Adipose tissue (tissue), 3 donors: ENCODE measurements around the gene SPRR2G. TPM values are rescaled to one million over a fixed set of nuclear protein-coding genes. Genes with fewer than 3 reads are reported as not detected.
"Not testable (repeated sequence)": the region's sequence is repeated elsewhere in the genome, so short reads cannot be mapped to it uniquely, and the experiment has no call there.

Experiments
- H3K27ac ChIP-seq: one replicate; pipeline ENCODE4 v1.5.1; 2013; ENCODE audit warnings: low read depth, low read length
- WGBS, 3 donors: extraction: QIAGEN DNeasy Blood & Tissue Kit; methylation state at CpG; one replicate each; pipeline ENCODE4 v1.1.7; 2013; 5-methylcytosine and 5-hydroxymethylcytosine counted together
- polyA plus RNA-seq, 3 donors: library from polyadenylated mRNA; stranded (reverse); fragments of 200-250 nt; gene quantifications; one replicate each; pipeline ENCODE4 v1.2.3, GENCODE V29; 2013
- donor health status: healthy with polysubstance abuse.
- donor health status: Bipolar disorder and iron deficiency.
- donor health status: healthy.

SPRR2G gene
- not detected for polyA plus RNA-seq

GRCh38 chr1:153150846-153151245 is at the start of gene SPRR2G:
Gene SPRR2G, minus strand, starts transcription at chr1:153150890. Its CDS starts 780 bp downstream, at chr1:153150110.
- 63 to 70% (median 63%) methylated on average over 1 of the region's 1 CpG for WGBS, 3 donors
- H3K27ac ChIP-seq: no peak within 1 kb of the TSS

- 72 to 83% (median 79%) methylated on average over 4 of the region's 4 CpGs for WGBS, 3 donors
These were observed 44.5 kb upstream of the SPRR2G start for GRCh38 chr1:153195216-153195615.

GRCh38 chr1:153194331-153195050 is 43.8 kb upstream of the SPRR2G start:
- no peak overlapping the region for H3K27ac ChIP-seq
- WGBS, 3 donors: 50 to 55% (median 53%) methylated on average over 3 of the region's 3 CpGs

More at GRCh38 chr1:153195216-153195615, 44.5 kb upstream of the SPRR2G start:
- H3K27ac ChIP-seq: no peak overlapping the region

GRCh38 chr1:153192697-153193096 is 42.0 kb upstream of the SPRR2G start:
- H3K27ac ChIP-seq: no peak overlapping the region
- WGBS, 3 donors: 12 to 47% (median 45%) methylated on average over 3 of the region's 3 CpGs

GRCh38 chr1:153190373-153190772 is 39.7 kb upstream of the SPRR2G start:
- 3 to 12% (median 11%) methylated on average over 3 of the region's 3 CpGs for whole genome bisulfite sequencing, 3 donors
- no peak overlapping the region for H3K27ac ChIP-seq

- H3K27ac ChIP-seq: not testable (repeated sequence)
- 76 to 88% (median 87%) methylated on average over 4 of the region's 4 CpGs for WGBS, 3 donors
These were observed 37.6 kb upstream of the SPRR2G start for GRCh38 chr1:153188301-153188700.

GRCh38 chr1:153180556-153180955 is 29.9 kb upstream of the SPRR2G start:
- 56 to 78% (median 74%) methylated on average over 4 of the region's 4 CpGs for WGBS, 3 donors
- no peak overlapping the region for H3K27ac ChIP-seq

- H3K27ac ChIP-seq: no peak overlapping the region
These were observed 28.2 kb upstream of the SPRR2G start for GRCh38 chr1:153178922-153179321.

- no peak overlapping the region for H3K27ac ChIP-seq
These were observed 23.9 kb upstream of the SPRR2G start for GRCh38 chr1:153174624-153175023.

- no peak overlapping the region for H3K27ac ChIP-seq
- 77 to 82% (median 79%) methylated on average over 2 of the region's 2 CpGs for WGBS, 3 donors
These were observed 18.0 kb upstream of the SPRR2G start for GRCh38 chr1:153168686-153169085.

GRCh38 chr1:153155541-153155940 is 4.9 kb upstream of the SPRR2G start:
- WGBS, 3 donors: 85 to 92% (median 90%) methylated on average over 2 of the region's 2 CpGs
- no peak overlapping the region for H3K27ac ChIP-seq

GRCh38 chr1:153152481-153152880 is 1.8 kb upstream of the SPRR2G start:
- 62 to 77% (median 66%) methylated on average over 3 of the region's 3 CpGs for WGBS, 3 donors
- no peak overlapping the region for H3K27ac ChIP-seq

GRCh38 chr1:153141377-153141776 is 9.3 kb downstream of the SPRR2G start:
- WGBS, 3 donors: 87 to 94% (median 90%) methylated on average over 3 of the region's 3 CpGs
- no peak overlapping the region for H3K27ac ChIP-seq

GRCh38 chr1:153140484-153140883 is 10.2 kb downstream of the SPRR2G start:
- 41 to 64% (median 55%) methylated on average over 3 of the region's 3 CpGs for WGBS, 3 donors

GRCh38 chr1:153133743-153134142 is 16.9 kb downstream of the SPRR2G start:
- no peak overlapping the region for H3K27ac ChIP-seq
- WGBS, 3 donors: 73 to 80% (median 76%) methylated on average over 2 of the region's 2 CpGs

More at GRCh38 chr1:153140484-153140883, 10.2 kb downstream of the SPRR2G start:
- H3K27ac ChIP-seq: no peak overlapping the region

GRCh38 chr1:153133267-153133666 is 17.4 kb downstream of the SPRR2G start:
- 89% methylated on average over 1 of the region's 1 CpG for WGBS, 3 donors
- H3K27ac ChIP-seq: no peak overlapping the region

GRCh38 chr1:153128688-153129087 is 22.0 kb downstream of the SPRR2G start:
- 90 to 98% (median 94%) methylated on average over 4 of the region's 4 CpGs for WGBS, 3 donors
- not testable (repeated sequence) for H3K27ac ChIP-seq

GRCh38 chr1:153127296-153127695 is 23.4 kb downstream of the SPRR2G start:
- H3K27ac ChIP-seq: no peak overlapping the region
- WGBS, 3 donors: 59 to 77% (median 65%) methylated on average over 2 of the region's 2 CpGs

- WGBS, 3 donors: 83 to 90% (median 88%) methylated on average over 1 of the region's 1 CpG
- no peak overlapping the region for H3K27ac ChIP-seq
These were observed 25.2 kb downstream of the SPRR2G start for GRCh38 chr1:153125536-153125935.

GRCh38 chr1:153123793-153124192 is 26.9 kb downstream of the SPRR2G start:
- 81 to 94% (median 86%) methylated on average over 8 of the region's 8 CpGs for WGBS, 3 donors
- not testable (repeated sequence) for H3K27ac ChIP-seq
